GM19035 (cell line): ENCODE measurements around the gene CLRN3.
A peak's percentile ranks its signal among the peaks of the same experiment; 100 is the strongest.

Experiments used
- ATAC-seq: cut with Tn5 transposase; IDR thresholded peaks from one replicate; pipeline ENCODE4 v1.9.1; 2021; ENCODE audit not compliant: unreplicated experiment

The CLRN3 gene

DNA sequence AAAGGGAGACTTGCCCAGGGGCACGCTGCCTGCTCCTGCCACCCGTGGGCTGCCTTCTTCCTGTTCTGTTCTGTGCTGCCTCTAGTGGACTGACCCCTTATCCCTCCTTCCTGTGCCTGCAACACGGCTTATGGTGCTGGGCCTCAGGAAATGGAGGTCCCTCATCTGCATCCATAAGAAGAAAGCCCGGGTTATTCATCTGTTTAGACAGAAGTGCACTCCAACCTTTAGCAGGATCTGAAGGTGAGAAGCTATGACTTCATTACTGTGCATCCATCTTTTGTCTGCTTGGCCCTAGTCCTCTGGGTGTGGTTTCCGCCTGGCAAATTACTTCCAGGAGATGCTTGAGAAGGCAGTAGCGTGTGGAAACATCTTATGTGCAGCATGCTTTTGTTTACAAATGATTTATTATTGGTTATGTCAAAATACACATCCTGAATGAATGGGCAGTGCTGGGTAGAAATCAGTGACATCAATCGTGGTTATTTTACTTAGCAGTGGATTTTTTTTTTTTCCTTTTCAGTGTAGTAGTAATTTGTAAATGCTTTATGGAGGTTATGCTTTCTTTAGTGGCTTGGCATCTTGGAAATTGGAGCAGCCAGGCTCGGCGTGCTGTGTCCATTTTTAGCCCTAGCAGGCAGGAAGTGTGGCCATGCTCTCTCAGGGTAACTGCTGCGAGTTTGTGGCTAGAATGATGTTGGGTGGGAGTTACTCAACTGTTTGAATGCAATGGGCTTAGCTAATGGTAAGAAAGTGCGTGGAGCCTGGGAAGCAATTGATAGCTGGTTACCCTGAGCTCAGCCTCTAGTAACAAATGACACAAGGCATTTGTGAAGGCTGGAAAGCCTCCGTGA lies 26.9 kb upstream of the CLRN3 start:
- ATAC-seq, result no peak

- ATAC-seq, result no peak
These were observed 25.8 kb upstream of the CLRN3 start for GRCh38 chr10:127918572-127918971.

GRCh38 chr10:127916826-127917225 lies 24.1 kb upstream of the CLRN3 start:
- ATAC-seq, result no peak

- no peak for ATAC-seq
These were observed 22.6 kb upstream of the CLRN3 start for GRCh38 chr10:127915324-127915723.

GRCh38 chr10:127913368-127913759 lies 20.6 kb upstream of the CLRN3 start:
- ATAC-seq, result no peak

- no peak for ATAC-seq
These were observed 20.0 kb upstream of the CLRN3 start for GRCh38 chr10:127912607-127913367.

- ATAC-seq, result no peak
These were observed 19.1 kb upstream of the CLRN3 start for GRCh38 chr10:127911867-127912257.

GRCh38 chr10:127911218-127911866 lies 18.6 kb upstream of the CLRN3 start:
- ATAC-seq, result no peak

GRCh38 chr10:127910464-127910770 lies 17.7 kb upstream of the CLRN3 start:
- ATAC-seq, result no peak

DNA sequence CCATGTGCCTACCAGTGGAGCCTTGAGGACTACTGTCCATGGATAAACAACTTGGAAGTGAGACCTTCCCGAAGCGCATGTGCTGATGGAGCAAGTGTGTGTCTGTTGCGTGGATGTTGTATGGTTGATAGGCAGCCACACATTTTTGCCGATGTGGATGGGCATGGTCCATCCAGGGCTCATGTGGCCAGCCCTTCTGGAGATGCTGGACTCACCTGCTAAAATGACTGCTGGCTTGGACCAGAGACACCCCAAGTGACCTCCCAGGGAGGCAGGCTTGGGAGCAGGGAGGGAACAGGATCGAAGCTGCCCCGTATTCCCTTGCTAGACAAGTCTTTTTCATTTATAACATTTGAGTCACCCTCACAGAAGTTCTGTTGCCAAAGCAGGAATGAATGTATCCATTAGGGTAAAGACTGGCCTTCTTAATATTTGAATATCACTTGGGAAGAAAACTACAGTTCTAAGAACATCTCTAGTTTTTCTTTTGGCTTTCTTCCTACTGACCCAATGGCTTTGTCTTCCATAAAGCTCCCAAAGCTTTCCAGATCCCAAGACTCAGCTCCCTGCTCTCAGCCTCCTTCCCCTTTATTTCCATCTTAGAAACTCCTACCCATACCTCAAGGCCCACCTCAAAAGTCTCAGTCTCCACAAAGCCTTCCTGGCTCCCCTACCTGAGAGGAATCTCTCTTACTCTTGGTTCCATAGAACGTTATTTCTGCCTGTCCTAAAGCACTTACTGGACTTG lies 17.1 kb upstream of the CLRN3 start:
- no peak for ATAC-seq

DNA sequence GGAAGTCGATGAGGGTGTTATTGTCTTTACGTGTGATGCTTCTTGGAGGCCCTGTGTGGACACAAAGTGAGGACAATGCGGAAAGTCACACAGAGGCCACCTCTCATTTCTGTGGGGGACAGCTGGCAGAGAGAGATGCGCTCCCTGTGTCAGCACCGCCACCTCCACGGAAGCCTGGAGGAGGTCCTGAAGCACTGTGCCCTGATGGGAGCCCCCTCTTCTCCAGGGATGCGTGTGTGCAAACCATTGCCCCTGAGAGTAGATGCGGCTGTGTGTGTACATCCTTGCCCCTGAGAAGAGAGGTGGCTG lies 16.2 kb upstream of the CLRN3 start:
- ATAC-seq, result no peak

GRCh38 chr10:127908106-127908958 lies 15.6 kb upstream of the CLRN3 start:
- ATAC-seq, result no peak

GRCh38 chr10:127907411-127908105 lies 14.8 kb upstream of the CLRN3 start:
- no peak for ATAC-seq

DNA sequence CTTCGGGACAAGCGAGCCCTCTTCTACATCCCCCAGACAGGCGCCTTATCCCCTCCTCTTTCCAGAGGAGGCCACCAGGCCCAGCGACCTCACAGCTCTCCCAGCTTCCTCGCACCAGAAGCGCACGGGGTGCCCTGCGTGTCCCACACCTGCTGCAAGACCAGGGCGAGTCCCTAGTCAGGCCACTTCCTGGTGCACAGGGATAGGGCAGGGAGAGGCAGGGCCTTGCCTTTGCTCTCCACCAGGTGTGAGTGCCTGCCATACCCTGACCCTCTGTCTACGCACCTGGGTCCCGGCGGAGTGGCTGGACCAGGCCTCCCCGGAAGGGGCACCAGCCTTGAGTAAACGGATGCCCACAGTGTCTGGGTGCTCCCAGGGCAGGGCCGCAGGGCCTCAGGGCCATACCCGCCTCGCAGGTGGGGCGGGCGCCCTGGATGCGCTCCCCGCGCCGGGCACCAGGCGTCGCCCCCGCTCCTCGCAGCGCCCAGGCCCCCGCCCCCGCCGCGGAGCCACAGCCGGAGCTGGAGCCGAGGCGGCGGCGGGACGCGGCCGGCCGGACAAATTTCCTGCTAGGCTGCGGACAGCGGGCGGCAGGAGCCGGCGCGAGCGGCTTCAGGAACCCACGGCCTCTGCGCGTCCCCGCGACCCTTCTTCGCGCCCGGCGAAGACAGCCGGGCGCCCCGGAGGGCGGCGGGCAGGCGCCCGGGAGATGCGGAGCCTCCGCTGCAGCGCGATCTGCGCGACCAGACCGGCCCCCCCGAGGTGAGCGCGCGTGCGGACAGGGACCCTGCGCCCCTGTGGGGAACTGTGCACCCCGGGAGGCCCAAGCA lies 14.0 kb upstream of the CLRN3 start, which contains the start of gene PTPRE:
Gene PTPRE (plus strand): TSS at position 556 of the 830 bp plus-strand sequence. CDS start 133,779 bp downstream, outside the sequence.
- ATAC-seq, result peak; percentile 83

- no peak for ATAC-seq
These were observed 13.1 kb upstream of the CLRN3 start for GRCh38 chr10:127905848-127906261.

DNA sequence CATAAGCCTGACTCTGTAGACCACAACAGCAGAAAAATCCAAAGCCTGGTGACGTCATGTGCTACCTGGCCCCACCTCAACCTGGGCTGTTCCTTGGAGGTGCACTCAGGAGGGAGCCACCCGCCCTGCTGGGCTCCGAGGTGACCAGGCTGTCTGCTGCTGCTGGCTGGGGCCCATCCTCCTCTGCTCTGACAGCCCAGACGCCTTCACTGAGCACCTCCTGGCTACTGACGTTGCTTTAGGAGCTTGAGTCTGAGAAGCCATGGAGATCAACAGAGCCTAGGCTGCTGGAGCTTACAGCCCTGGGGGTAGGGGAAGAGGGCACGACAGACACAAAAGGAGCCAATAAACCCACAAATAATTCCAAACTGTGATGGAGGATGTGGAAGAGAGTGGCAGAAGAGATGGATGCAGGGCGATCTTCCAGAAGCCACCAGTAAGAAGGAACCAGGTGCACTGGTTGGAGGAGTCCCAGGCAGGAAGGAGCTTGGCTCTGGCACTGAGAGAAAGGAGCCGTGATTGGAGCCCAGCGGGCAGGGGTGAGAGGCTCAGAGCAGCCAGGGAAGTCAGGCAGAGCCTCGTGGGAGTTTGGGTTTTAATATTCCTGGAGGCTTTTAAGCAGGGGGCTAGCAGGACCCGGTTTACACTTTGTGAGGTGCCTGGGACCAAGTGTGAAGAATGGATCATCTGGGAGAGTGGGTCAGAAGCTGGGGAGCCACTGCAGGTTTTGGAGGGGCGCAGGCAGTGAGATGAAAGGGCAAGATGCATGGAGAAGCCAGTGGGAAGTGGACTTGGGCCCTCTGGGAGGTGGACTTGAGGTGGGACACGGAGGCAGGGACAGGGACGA lies 12.5 kb upstream of the CLRN3 start:
- no peak for ATAC-seq

DNA sequence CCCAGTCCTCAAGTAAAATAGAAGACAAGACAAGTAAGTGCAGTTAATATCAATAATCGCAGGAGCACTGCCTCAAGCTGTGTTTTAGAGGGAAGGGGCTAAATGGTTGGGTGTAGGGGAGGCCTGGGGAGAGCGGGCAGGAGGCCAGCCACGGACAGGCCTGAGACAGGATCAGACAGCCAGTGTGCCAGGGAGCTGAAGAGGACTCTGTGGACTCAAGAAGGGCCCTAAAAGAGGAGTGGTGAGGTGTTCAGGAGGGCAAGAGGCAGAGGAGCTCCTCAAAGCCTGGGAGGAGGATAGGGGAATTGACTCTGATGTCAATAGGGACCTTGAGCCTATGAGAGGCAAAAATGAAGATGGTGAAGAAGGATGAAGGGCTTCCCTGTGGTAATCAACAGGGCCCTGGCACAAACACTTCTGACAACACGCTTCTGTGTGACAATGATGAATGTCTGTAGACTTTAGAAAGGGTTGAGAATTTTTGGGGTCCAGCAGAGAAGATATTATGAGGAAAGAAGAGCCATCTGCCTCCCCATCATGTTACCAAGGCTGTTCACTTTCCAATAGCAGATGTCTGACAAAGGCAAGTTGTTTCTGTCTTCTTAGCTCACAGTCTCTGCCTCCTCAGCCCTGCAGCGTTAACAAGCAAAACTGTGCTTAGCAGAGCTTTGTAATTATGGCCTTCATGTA lies 11.7 kb upstream of the CLRN3 start:
- ATAC-seq, result no peak
